Keratinocyte (primary cell): ENCODE data around the gene WNK2.

Experiments
- CTCF ChIP-seq, 3 experiments: IDR thresholded peaks in 1 of 3; conservative IDR thresholded peaks in 1 of 3; optimal IDR thresholded peaks in 1 of 3; 2 replicates in 2 of 3; 3 replicates in 1 of 3; pipeline versions ENCODE3 to v1.5.1; 2011; ENCODE audit warnings: low read length in 3 of 3, mild to moderate bottlenecking in 3 of 3, moderate library complexity in 2 of 3, control low read depth in 1 of 3, inconsistent platforms in 1 of 3; ENCODE audit not compliant: insufficient read depth in 2 of 3; ENCODE audit errors: extremely low read depth in 1 of 3
- EZH2 ChIP-seq: IDR thresholded peaks from one replicate; pipeline ENCODE4 v1.6.1; 2012; ENCODE audit warnings: inconsistent platforms, mild to moderate bottlenecking, low read length, moderate library complexity

DNA sequence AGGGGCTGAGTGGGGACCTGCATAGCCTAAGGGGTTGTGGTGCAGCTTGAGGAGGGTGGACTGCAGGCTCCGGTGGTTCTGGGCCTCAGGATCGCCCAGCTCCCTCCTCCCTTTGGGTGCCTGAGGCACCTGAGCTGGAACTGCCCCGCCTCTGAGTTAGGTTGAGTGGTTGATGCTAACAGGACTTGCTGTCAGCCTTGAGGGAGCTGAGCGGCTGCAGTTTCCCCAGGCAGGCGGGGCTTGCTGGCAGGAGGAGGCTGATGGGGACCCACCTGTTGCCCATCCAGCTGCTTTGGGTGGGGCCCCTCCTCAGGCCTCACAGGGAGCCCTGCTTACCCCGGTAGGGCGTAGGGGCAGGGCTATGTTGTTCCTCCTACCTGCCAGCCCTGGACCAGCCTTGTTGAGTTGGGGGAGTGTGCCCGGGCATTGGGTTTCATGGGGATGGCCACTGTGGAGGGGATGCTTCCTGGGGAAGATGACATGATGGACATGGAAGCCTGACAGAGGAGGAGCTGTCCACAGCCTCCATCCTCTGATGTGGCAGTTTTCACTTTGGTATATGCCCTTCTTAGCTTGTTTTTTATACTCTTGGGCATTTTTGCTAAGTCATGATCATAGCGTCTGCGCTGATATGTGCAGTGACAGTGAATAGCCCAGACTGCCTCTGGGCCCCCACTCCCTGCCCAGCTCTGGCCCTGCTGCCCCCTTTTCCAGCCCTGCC is 14.3 kb downstream of the WNK2 start:
- TF ChIP-seq CTCF (optimal IDR thresholded peaks at IDR 0.05 in 1 of 3, IDR thresholded peaks at IDR 0.05 in 1 of 3, conservative IDR thresholded peaks at IDR 0.05 in 1 of 3; ENCODE audit: extremely low read depth in 1 of 3, insufficient read depth in 2 of 3, low read length in 3 of 3) (no peak), EZH2 (no peak)
